ENCODE measurements around the gene NCKAP1.

GRCh38 chr2:182982941-182983340 lies 55.3 kb downstream of the NCKAP1 start:
- TF ChIP-seq POLR2A (IDR thresholded peaks at IDR 0.05): no peak
- TF ChIP-seq CTCF (IDR thresholded peaks at IDR 0.05): no peak
